Esophagus muscularis mucosa (tissue), 4 donors: ENCODE results near the gene DPP4.

Experiments used
- EP300 ChIP-seq: sonication (generic); formaldehyde crosslinking; IDR thresholded peaks from one replicate; pipeline ENCODE4 v1.6.1; 2017; ENCODE audit warnings: antibody characterized with exemption
- POLR2A ChIP-seq: fragments of 450-650 bp; IDR thresholded peaks from one replicate; pipeline ENCODE4 v1.6.1; 2017; ENCODE audit warnings: antibody characterized with exemption, moderate library complexity, mild to moderate bottlenecking, low read depth
- POLR2AphosphoS5 ChIP-seq, 2 donors: sonication (generic); formaldehyde crosslinking; IDR thresholded peaks; one replicate each; pipeline ENCODE4 v1.6.1; 2017; ENCODE audit warnings: antibody characterized with exemption in 2 of 2
- TF ChIP-seq, protein P1 (sequence below), 3 experiments: fragments of 200-600 bp in 2 of 3; fragments of 450-650 bp in 1 of 3; sonication (generic) in 2 of 3; IDR thresholded peaks; one replicate each; pipeline ENCODE4 v1.5.1; 2017 to 2019; ENCODE audit warnings: antibody characterized with exemption in 3 of 3, mild to moderate bottlenecking in 2 of 3, moderate library complexity in 1 of 3

- TF ChIP-seq, protein P1, sequence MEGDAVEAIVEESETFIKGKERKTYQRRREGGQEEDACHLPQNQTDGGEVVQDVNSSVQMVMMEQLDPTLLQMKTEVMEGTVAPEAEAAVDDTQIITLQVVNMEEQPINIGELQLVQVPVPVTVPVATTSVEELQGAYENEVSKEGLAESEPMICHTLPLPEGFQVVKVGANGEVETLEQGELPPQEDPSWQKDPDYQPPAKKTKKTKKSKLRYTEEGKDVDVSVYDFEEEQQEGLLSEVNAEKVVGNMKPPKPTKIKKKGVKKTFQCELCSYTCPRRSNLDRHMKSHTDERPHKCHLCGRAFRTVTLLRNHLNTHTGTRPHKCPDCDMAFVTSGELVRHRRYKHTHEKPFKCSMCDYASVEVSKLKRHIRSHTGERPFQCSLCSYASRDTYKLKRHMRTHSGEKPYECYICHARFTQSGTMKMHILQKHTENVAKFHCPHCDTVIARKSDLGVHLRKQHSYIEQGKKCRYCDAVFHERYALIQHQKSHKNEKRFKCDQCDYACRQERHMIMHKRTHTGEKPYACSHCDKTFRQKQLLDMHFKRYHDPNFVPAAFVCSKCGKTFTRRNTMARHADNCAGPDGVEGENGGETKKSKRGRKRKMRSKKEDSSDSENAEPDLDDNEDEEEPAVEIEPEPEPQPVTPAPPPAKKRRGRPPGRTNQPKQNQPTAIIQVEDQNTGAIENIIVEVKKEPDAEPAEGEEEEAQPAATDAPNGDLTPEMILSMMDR (IDR thresholded peaks at IDR 0.05): no peak
- TF ChIP-seq POLR2A (no peak), POLR2AphosphoS5 (IDR thresholded peaks at IDR 0.05) (no peak), EP300 (no peak)
Measured at GRCh38 chr2:162022290-162022945, 51.6 kb downstream of the DPP4 start.
